VCaP (cell line): ENCODE measurements around the gene C9orf50.

Experiments
- H3K27ac ChIP-seq: fragments of 450-650 bp; 2 replicates; pipeline ENCODE4 v1.5.1; 2017
- CTCF ChIP-seq: fragments of 450-650 bp; conservative IDR thresholded peaks from 2 replicates; pipeline ENCODE4 v1.5.1; 2017; ENCODE audit warnings: mild to moderate bottlenecking, moderate library complexity

The C9orf50 gene

GRCh38 chr9:129574911-129575585 is 45.9 kb downstream of the C9orf50 start:
- H3K27ac ChIP-seq: no peak overlapping the region
- no peak for TF ChIP-seq CTCF

- TF ChIP-seq CTCF: no peak
- no peak overlapping the region for H3K27ac ChIP-seq
Measured at GRCh38 chr9:129573977-129574376, 46.9 kb downstream of the C9orf50 start.

- TF ChIP-seq CTCF: no peak
- H3K27ac ChIP-seq: no peak overlapping the region
Measured at GRCh38 chr9:129572517-129572916, 48.4 kb downstream of the C9orf50 start.

- no peak overlapping the region for H3K27ac ChIP-seq
- no peak for TF ChIP-seq CTCF
Measured at GRCh38 chr9:129572052-129572425, 48.9 kb downstream of the C9orf50 start.

GRCh38 chr9:129571298-129572051 is 49.4 kb downstream of the C9orf50 start:
- no peak overlapping the region for H3K27ac ChIP-seq
- TF ChIP-seq CTCF: no peak

- H3K27ac ChIP-seq: no peak overlapping the region
Measured at GRCh38 chr9:129570450-129571297, 50.2 kb downstream of the C9orf50 start.

More at GRCh38 chr9:129570450-129571297, 50.2 kb downstream of the C9orf50 start:
- TF ChIP-seq CTCF: no peak
